GM18867 (cell line): ENCODE measurements around the gene CFAP74.

Source experiments
- ATAC-seq: cut with Tn5 transposase; IDR thresholded peaks from one replicate; pipeline ENCODE4 v1.9.1; 2021; ENCODE audit warnings: mild to moderate bottlenecking, moderate library complexity; ENCODE audit not compliant: unreplicated experiment

The CFAP74 gene

GRCh38 chr1:2019571-2020309 lies 16.2 kb upstream of the CFAP74 start:
- ATAC-seq = no peak

- no peak for ATAC-seq
Measured at GRCh38 chr1:2019172-2019543, 15.6 kb upstream of the CFAP74 start, which contains the start of gene GABRD. Gene GABRD, plus strand, starts transcription at chr1:2019345. Its CDS starts 79 bp downstream, at chr1:2019424.

GRCh38 chr1:2018217-2019171 lies 14.9 kb upstream of the CFAP74 start:
- ATAC-seq = no peak

GRCh38 chr1:2016123-2016522 lies 12.5 kb upstream of the CFAP74 start:
- no peak for ATAC-seq

GRCh38 chr1:2014741-2015735 lies 11.5 kb upstream of the CFAP74 start:
- no peak for ATAC-seq

GRCh38 chr1:2014181-2014580 lies 10.6 kb upstream of the CFAP74 start:
- ATAC-seq = no peak

- no peak for ATAC-seq
Measured at GRCh38 chr1:2009101-2010053, 5.8 kb upstream of the CFAP74 start.

- no peak for ATAC-seq
Measured at GRCh38 chr1:2004856-2005255, 1.3 kb upstream of the CFAP74 start.

- ATAC-seq = no peak
Measured at GRCh38 chr1:2001773-2002411, 1.7 kb downstream of the CFAP74 start.

GRCh38 chr1:2000850-2001249 lies 2.7 kb downstream of the CFAP74 start:
- no peak for ATAC-seq

GRCh38 chr1:2000432-2000831 lies 3.2 kb downstream of the CFAP74 start:
- no peak for ATAC-seq

GRCh38 chr1:1997576-1997975 lies 6.0 kb downstream of the CFAP74 start:
- no peak for ATAC-seq

GRCh38 chr1:1996207-1996651 lies 7.4 kb downstream of the CFAP74 start:
- ATAC-seq = no peak

GRCh38 chr1:1994536-1994935 lies 9.1 kb downstream of the CFAP74 start:
- no peak for ATAC-seq

GRCh38 chr1:1990222-1990621 lies 13.4 kb downstream of the CFAP74 start:
- ATAC-seq = no peak

GRCh38 chr1:1989789-1990188 lies 13.8 kb downstream of the CFAP74 start:
- no peak for ATAC-seq

- no peak for ATAC-seq
Measured at GRCh38 chr1:1989102-1989542, 14.5 kb downstream of the CFAP74 start.

GRCh38 chr1:1988061-1988945 lies 15.3 kb downstream of the CFAP74 start:
- no peak for ATAC-seq
